Effector memory CD4-positive, alpha-beta T cell (primary cell): ENCODE results near the gene RLF.

Experiments used
- DNase-seq, 3 donors: peaks; one replicate each; pipeline ENCODE4 v3.0.0-alpha.2; 2020
- H3K27ac ChIP-seq: 2 replicates; pipeline ENCODE4 v1.7.0; 2013; ENCODE audit warnings: mild to moderate bottlenecking, low read length, moderate library complexity; ENCODE audit not compliant: insufficient read depth, poor library complexity, severe bottlenecking
- H3K27me3 ChIP-seq: replicated peaks from 2 replicates; pipeline ENCODE4 v1.7.0; 2013; ENCODE audit warnings: mild to moderate bottlenecking, low read length; ENCODE audit not compliant: insufficient read depth, control insufficient read depth, poor library complexity, severe bottlenecking
- H3K36me3 ChIP-seq: 2 replicates; pipeline ENCODE4 v1.7.0; 2013; ENCODE audit warnings: mild to moderate bottlenecking, low read length, moderate library complexity; ENCODE audit not compliant: control insufficient read depth, insufficient read depth
- H3K4me1 ChIP-seq: 2 replicates; pipeline ENCODE4 v1.7.0; 2013; ENCODE audit warnings: low read length, mild to moderate bottlenecking; ENCODE audit not compliant: control insufficient read depth, insufficient read depth, poor library complexity, severe bottlenecking
- H3K4me3 ChIP-seq: 2 replicates; pipeline ENCODE4 v1.7.0; 2013; ENCODE audit warnings: low read length, low read depth, mild to moderate bottlenecking; ENCODE audit not compliant: insufficient read depth, poor library complexity, severe bottlenecking
- H3K9me3 ChIP-seq: 2 replicates; pipeline ENCODE4 v1.7.0; 2013; ENCODE audit warnings: mild to moderate bottlenecking, low read length, moderate library complexity; ENCODE audit not compliant: control insufficient read depth

The RLF gene

DNA sequence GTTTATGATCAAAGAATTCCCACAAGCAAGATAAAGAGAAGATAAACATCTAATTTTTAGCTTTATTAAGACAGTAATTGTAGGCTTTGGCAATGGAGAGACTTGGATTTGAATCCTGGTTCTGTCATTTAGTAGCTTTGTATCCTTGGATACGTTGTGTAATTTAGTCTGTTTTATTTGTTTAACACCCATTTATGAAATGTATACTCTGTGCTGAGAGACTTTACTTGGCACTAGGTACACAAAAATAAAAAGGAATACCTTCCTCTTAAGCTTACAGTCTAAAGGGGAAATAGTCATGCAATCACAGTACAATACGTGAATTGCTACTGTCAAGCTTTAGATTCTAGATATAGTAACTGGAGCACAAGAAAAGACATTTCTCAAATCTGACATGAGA, 120.7 kb downstream of the RLF start:
- Histone ChIP-seq H3K27me3 (no peaks in the 10 kb centered on the region), H3K9me3 (no peaks in the 10 kb centered on the region), H3K4me3 (no peak overlapping the region), H3K4me1 (no peaks in the 10 kb centered on the region), H3K36me3 (peaks cover 20% of the 10 kb centered on the region), H3K27ac (no peak overlapping the region)
- no peak for DNase-seq
